HK-2 (cell line): ENCODE measurements around the gene BCKDHB.
"Not testable (repeated sequence)": the region's sequence is repeated elsewhere in the genome, so short reads cannot be mapped to it uniquely, and the experiment has no call there.

Source experiments
- DNase-seq: peaks from one replicate; pipeline ENCODE4 v3.0.0-alpha.2; 2018; ENCODE audit not compliant: unreplicated experiment

Gene BCKDHB

GRCh38 chr6:80209430-80209829, 103.0 kb downstream of the BCKDHB start:
- no peak for DNase-seq

- DNase-seq = no peak
Measured at GRCh38 chr6:80210618-80211017, 104.1 kb downstream of the BCKDHB start.

GRCh38 chr6:80211286-80211685, 104.8 kb downstream of the BCKDHB start:
- DNase-seq = no peak

GRCh38 chr6:80211890-80212289, 105.4 kb downstream of the BCKDHB start:
- not testable (repeated sequence) for DNase-seq

GRCh38 chr6:80214436-80215022, 108.1 kb downstream of the BCKDHB start:
- no peak for DNase-seq

GRCh38 chr6:80215063-80215462, 108.6 kb downstream of the BCKDHB start:
- DNase-seq = no peak

GRCh38 chr6:80217794-80218193, 111.3 kb downstream of the BCKDHB start:
- no peak for DNase-seq

GRCh38 chr6:80223743-80224212, 117.3 kb downstream of the BCKDHB start:
- no peak for DNase-seq

- DNase-seq = no peak
Measured at GRCh38 chr6:80226151-80226550, 119.7 kb downstream of the BCKDHB start.

GRCh38 chr6:80226699-80227098, 120.2 kb downstream of the BCKDHB start:
- no peak for DNase-seq

GRCh38 chr6:80227545-80228105, 121.2 kb downstream of the BCKDHB start:
- DNase-seq = no peak

- DNase-seq = no peak
Measured at GRCh38 chr6:80233262-80233661, 126.8 kb downstream of the BCKDHB start.

GRCh38 chr6:80233958-80234357, 127.5 kb downstream of the BCKDHB start:
- DNase-seq = no peak

GRCh38 chr6:80234401-80234800, 127.9 kb downstream of the BCKDHB start:
- DNase-seq = no peak

- no peak for DNase-seq
Measured at GRCh38 chr6:80234908-80235307, 128.4 kb downstream of the BCKDHB start.

GRCh38 chr6:80235647-80236046, 129.2 kb downstream of the BCKDHB start:
- no peak for DNase-seq

GRCh38 chr6:80238754-80239153, 132.3 kb downstream of the BCKDHB start:
- DNase-seq = not testable (repeated sequence)

- no peak for DNase-seq
Measured at GRCh38 chr6:80245043-80245442, 138.6 kb downstream of the BCKDHB start.

- no peak for DNase-seq
Measured at GRCh38 chr6:80249897-80250296, 143.4 kb downstream of the BCKDHB start.

GRCh38 chr6:80250391-80250997, 144.0 kb downstream of the BCKDHB start:
- no peak for DNase-seq

GRCh38 chr6:80251321-80251720, 144.8 kb downstream of the BCKDHB start:
- no peak for DNase-seq

GRCh38 chr6:80254716-80255115, 148.2 kb downstream of the BCKDHB start:
- no peak for DNase-seq

GRCh38 chr6:80256691-80257090, 150.2 kb downstream of the BCKDHB start:
- no peak for DNase-seq
